Activated T-helper 1 cell treated with anti-CD3 and anti-CD28 coated beads, Interleukin-2, amount 50 U/mL, for 16 hours (primary cell): ENCODE measurements around the gene RTN1.

Experiments used
- DNase-seq, 2 donors: peaks; one replicate each; pipeline ENCODE4 v3.0.0-alpha.2; 2020; ENCODE audit warnings: low read depth in 1 of 2, low spot score in 1 of 2

Gene RTN1

DNA sequence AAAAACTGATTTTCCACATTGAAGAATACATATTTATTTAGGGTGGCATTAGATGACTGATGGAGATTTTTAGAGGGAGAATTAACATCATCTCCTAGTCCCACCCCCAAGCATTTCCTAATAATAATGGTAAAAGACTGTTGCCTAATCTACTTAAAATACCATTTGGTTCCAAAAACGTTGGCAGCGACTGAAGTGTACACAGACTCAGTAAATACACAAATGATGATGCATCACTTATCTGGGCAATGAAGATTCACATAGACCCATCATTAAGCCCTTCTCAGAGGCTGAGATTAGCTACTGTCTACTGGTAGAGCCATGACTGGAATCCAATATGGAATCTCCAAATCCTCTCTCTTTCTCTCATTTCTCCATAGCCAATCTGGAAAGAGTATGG lies 18.2 kb downstream of the RTN1 start:
- no peak for DNase-seq

- no peak for DNase-seq
Measured at GRCh38 chr14:59850458-59850857, 20.1 kb downstream of the RTN1 start.

DNA sequence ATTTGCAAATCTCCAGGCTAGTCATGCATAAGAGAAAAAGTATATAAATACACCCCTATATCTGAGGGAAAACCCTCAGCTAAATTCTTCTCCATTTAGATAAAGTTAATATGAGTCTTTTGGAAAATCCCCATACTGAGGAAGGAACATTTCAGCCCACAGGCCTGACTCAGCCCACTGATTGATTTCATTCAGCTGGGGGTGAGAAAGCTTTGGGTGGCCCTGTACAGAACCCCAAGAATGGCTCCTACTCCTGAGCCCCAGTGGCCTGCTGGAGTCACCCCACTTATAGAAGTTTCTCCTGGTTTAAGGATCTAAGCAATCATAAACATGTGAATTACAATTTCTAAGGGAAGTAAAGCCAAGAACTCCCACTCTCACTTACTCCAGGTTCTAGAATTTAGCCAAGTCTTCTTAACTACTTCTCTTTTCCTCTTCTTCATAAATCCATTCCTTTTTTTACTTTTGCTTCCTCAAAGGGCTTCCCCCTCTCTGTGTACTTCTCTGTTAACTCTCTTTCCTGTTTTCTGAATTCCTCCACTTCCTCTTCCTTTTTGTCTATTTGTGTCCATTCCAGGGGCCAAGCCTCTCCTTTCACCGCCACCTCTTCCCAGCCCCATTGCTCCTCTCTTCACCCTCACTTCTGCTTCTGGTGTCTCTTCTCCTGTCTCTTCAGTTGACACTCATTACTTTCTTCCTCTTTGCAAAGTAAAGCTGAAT lies 21.0 kb downstream of the RTN1 start:
- no peak for DNase-seq

DNA sequence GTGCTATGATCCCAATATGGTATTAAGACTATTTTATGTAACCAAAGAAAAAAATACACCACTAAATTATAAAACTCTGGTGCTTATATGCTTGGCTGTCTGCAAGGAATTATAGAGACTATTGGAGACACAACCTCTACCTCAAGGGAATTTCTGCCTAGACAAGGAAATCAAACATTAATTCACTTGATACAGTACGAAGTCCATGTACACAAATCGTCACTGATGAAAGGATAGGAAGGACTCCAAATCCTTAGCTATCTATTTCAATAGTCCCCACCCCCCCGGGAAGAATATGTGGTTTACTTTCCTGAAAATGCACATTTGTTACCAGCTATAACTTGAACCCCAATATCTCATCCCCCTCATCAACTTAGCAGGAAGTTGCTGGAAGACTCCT lies 21.9 kb downstream of the RTN1 start:
- no peak for DNase-seq

- DNase-seq = no peak
Measured at GRCh38 chr14:59847711-59848110, 22.9 kb downstream of the RTN1 start.

GRCh38 chr14:59846595-59846994 lies 24.0 kb downstream of the RTN1 start:
- DNase-seq = no peak

- no peak for DNase-seq
Measured at GRCh38 chr14:59845245-59845644, 25.3 kb downstream of the RTN1 start.

GRCh38 chr14:59844186-59844812 lies 26.3 kb downstream of the RTN1 start:
- no peak for DNase-seq

DNA sequence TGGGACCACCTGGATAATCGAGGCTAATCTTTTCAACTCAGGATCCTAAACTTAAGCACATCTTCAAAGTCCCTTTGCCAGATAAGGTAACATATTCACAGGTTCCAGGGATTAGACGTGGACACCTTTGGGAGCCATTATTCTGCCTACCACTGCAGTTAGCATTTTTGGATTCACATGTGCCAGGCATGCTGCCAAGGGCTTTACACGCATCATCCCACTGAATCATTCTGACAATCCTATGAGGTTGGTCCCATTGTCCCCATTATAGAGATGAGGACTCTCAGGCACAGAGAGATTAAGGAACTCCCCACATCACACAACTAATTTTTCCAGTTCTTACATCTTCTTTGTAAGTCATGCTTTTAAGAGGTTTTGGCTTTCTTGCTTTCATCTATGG lies 34.5 kb downstream of the RTN1 start:
- no peak for DNase-seq

DNA sequence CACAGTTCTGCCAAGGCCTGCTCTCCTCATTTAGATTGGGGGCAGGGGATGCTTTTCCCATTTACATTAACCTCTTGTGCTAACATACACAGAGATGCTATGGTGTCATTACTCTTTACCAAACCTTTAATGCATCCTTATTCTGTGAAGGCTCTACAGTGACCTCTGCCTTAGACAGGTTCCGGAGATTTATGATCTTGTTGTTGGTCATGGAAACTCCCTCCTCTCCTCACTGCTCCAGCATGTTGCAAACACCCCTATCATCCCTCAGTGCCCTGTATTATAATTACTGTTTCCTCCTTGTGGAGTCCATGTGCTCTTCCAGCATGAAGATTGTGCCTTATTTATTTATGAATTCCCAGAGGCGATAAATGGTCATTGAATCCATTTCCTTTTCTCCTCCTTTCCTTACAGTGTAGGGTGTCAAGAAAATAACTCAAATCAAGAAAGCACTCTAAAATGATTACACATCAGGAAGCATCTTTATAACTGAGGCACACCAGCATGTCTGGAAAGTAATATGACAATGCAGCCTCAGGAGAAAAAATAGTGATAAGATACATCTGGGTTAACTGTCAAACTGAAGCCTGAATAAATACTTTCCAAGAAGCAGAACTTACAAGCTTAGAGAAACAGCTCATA lies 37.8 kb downstream of the RTN1 start:
- DNase-seq = no peak

GRCh38 chr14:59831121-59831730 lies 39.4 kb downstream of the RTN1 start:
- DNase-seq = no peak

DNA sequence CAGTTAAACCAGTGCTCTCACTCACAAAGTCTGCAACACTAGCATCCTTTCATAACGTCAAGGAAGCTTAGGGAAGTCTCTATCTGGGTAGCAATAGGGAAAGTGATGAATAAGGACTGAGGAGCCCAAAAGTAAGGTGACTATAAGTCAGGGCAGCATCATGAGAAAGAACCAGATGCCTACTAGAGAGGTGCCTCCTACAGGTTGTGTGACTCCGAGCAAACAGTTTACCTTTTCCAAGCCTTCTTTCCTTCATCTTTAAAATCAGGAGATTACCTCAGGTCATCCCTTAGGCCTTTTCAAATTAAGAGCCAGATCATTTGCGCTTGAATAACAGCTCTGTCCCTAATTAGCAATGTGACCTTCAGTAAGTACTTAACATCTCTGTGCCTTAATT lies 40.2 kb downstream of the RTN1 start:
- no peak for DNase-seq

DNA sequence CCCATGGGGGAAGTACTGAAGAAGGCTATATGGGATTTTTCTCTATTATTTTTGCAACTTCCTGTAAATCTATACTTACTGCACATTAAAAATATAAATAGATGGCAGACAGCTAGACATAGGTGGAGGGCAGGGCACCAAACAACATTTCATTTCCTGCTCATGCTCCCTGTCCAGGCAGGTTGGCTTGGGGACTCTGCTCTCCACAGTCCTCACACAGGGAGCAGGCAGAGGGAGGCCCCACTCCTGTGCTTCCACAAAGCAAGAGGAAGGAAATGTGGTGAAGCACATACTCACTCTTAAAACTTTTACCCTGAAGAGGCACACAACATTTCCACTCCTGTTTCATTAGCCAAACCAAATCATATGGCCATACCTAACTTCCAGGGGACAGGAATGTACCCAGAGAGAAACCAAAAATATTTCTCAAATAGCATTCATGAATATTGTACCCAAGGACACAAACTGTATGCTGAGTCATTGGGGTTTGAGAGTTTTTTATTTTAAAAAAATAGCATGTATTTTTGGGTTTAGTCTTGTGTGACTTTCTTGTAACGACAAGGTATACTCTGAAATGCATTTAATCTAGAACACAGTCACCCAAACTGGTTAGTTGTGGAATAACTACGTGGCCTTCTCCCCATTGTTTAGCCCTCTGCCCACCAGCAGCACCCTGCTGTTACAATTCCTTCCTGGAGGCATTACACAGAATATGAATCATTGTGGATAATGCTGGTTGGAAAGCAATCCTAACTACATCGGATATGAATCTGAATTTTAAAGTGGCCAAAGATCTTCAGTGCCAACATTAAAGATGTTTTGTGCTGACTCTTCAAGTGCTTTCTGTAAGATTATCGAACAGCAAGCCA lies 40.9 kb downstream of the RTN1 start:
- DNase-seq = no peak

DNA sequence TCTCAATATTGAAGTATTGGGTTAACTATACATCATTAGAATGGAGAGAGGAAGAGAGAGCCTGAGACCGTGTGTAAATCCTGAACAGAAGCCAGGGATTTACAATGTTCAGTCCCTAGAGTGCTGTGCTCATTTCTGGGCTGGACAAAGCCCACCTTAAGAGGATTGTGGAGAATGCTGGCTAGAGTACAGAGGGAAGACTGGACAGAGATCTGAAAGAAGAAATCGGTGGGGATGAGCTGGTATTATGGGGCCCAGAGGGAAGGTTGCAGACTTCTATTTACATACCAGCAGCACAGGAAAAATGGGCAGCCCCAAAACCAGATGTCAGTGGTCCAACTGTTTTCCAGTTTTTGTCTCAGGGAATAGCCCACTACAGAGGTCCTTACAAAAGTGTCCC lies 42.3 kb downstream of the RTN1 start:
- no peak for DNase-seq

DNA sequence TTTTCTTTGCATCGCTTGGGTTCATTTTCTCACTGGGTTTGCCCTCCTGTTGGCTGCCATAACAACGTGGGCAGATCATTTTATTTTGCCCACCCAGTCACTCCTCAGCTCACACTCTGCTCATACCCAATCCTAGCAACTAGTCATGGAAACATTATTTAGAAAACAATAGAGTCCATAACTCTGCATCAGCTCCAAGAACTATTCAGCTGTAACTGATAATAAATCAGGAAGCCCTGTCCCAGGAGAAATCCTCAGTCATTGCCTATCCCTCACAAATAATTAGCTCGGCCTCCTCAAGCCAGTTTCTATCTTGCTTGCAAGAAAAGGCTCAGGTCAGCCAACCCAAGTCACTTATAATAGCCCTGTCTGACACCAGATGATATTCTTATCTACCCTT lies 43.2 kb downstream of the RTN1 start:
- DNase-seq = no peak

- no peak for DNase-seq
Measured at GRCh38 chr14:59826150-59826549, 44.4 kb downstream of the RTN1 start.

GRCh38 chr14:59823179-59823578 lies 47.4 kb downstream of the RTN1 start:
- DNase-seq = no peak

- DNase-seq = no peak
Measured at GRCh38 chr14:59819446-59820088, 51.0 kb downstream of the RTN1 start.

GRCh38 chr14:59816941-59817340 lies 53.6 kb downstream of the RTN1 start:
- DNase-seq = no peak

DNA sequence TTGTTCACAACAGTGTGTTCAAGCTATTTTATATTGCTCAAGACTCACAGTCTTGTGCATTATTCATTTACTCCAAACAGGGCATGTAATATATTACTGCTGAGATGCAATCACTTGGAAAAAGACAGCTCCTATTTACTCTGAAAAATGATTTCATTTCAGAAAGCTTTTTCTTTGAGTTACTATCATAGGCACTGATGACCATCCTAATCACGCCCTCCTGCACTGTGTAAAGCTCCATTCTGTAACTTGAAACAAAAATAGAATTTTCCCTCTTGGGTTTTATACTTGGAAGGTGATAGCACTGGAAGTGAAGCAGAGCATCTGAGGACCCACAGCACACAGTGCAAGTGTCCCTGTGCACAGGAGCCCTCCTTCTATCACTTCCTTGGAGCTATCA lies 55.6 kb downstream of the RTN1 start:
- no peak for DNase-seq

DNA sequence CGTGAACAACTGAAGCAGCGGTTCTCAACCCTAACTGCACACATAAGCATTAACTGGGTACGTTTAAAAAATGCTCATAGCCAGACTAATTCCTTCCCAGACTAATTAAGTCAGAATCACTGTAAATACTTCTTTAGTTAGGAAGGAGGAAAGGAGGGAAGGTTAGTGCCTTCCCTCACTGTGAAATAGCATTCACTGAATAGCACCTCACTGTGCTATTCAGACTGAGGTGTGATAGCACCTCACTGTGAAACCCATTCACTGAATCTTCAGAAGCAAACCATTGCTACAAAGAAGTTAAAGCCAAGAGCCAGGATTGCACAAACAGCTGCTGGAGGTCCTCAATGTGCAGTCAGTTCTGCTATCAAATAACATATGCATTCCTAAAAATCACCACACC lies 58.8 kb downstream of the RTN1 start:
- DNase-seq = no peak
